Keratinocyte (primary cell): Measurements from ENCODE around the gene IGSF23. TPM values are rescaled to one million over a fixed set of nuclear protein-coding genes. Genes with fewer than 3 reads are reported as not detected.

Experiments
- DNase-seq: peaks from one replicate; pipeline ENCODE4 v3.0.0-alpha.2; 2011; ENCODE audit warnings: low read depth, missing footprints, low spot score
- FAIRE-seq: peaks from 2 replicates; lab custom pipeline; 2011; peaks lifted over from hg19 to GRCh38; lab: Jason Lieb, UNC
- H2AFZ ChIP-seq: 2 replicates; pipeline ENCODE4 v1.6.0; 2012; ENCODE audit warnings: low read length, control low read depth, inconsistent platforms; ENCODE audit not compliant: control insufficient read depth
- H3K27ac ChIP-seq: 2 replicates; pipeline ENCODE4 v1.5.1; 2011; ENCODE audit warnings: low read length; ENCODE audit not compliant: control insufficient read depth, insufficient read depth
- H3K27me3 ChIP-seq: 3 replicates; pipeline ENCODE4 v1.6.0; 2011; ENCODE audit warnings: low read length; ENCODE audit not compliant: control insufficient read depth, insufficient read depth; ENCODE audit errors: extremely low read depth
- H3K36me3 ChIP-seq, 2 experiments: 2 replicates in 1 of 2; 3 replicates in 1 of 2; pipeline ENCODE4 v1.5.1; 2011; ENCODE audit warnings: low read length in 2 of 2, mild to moderate bottlenecking in 1 of 2; ENCODE audit not compliant: control insufficient read depth in 2 of 2, insufficient read depth in 2 of 2; ENCODE audit errors: extremely low read depth in 1 of 2
- H3K4me1 ChIP-seq: 3 replicates; pipeline ENCODE4 v1.5.1; 2011; ENCODE audit warnings: low read length; ENCODE audit not compliant: control insufficient read depth, insufficient read depth; ENCODE audit errors: extremely low read depth
- H3K4me2 ChIP-seq: 3 replicates; pipeline ENCODE4 v1.6.0; 2011; ENCODE audit warnings: low read depth, low read length; ENCODE audit not compliant: control insufficient read depth, insufficient read depth; ENCODE audit errors: extremely low read depth
- H3K4me3 ChIP-seq, 3 experiments: fragments of 200-600 bp in 1 of 3; sonication (generic) in 1 of 3; 2 replicates in 2 of 3; 3 replicates in 1 of 3; pipeline ENCODE4 v1.5.1; 2011 to 2016; ENCODE audit warnings: low read length in 3 of 3, mild to moderate bottlenecking in 3 of 3, control low read depth in 2 of 3, inconsistent platforms in 1 of 3, low read depth in 1 of 3, mixed read lengths in 1 of 3, mixed run types in 1 of 3, moderate library complexity in 1 of 3; ENCODE audit not compliant: control insufficient read depth in 2 of 3, insufficient read depth in 2 of 3; ENCODE audit errors: extremely low read depth in 1 of 3
- H3K79me2 ChIP-seq: 2 replicates; pipeline ENCODE4 v1.6.0; 2012; ENCODE audit warnings: low read length; ENCODE audit not compliant: control insufficient read depth, insufficient read depth
- H3K9ac ChIP-seq: 3 replicates; pipeline ENCODE4 v1.6.0; 2011; ENCODE audit warnings: low read length; ENCODE audit not compliant: control insufficient read depth, insufficient read depth; ENCODE audit errors: extremely low read depth
- H3K9me1 ChIP-seq: 3 replicates; pipeline ENCODE4 v1.6.0; 2011; ENCODE audit warnings: low read length; ENCODE audit not compliant: control insufficient read depth, insufficient read depth; ENCODE audit errors: extremely low read depth
- H3K9me3 ChIP-seq: 2 replicates; pipeline ENCODE4 v1.5.1; 2012; ENCODE audit warnings: low read depth, low read length; ENCODE audit not compliant: control insufficient read depth
- H4K20me1 ChIP-seq: 3 replicates; pipeline ENCODE4 v1.6.0; 2011; ENCODE audit warnings: low read length; ENCODE audit not compliant: control insufficient read depth, insufficient read depth; ENCODE audit errors: extremely low read depth
- EZH2 ChIP-seq: IDR thresholded peaks from one replicate; pipeline ENCODE4 v1.6.1; 2012; ENCODE audit warnings: inconsistent platforms, mild to moderate bottlenecking, low read length, moderate library complexity
- dilution Hi-C: fragments of 300-500 bp; cut with MboI; formaldehyde crosslinking; loops from one replicate; pipeline ENCODE4 v1.7.0; 2020; ENCODE audit warnings: low sequenced_read_pairs; ENCODE audit not compliant: extremely low pct_ligation_motif_present
- polyA plus RNA-seq, 5 experiments: library from polyadenylated mRNA; depleted of rRNA in 3 of 5; stranded (reverse) in 3 of 5; stranded (forward) in 1 of 5; unstranded in 1 of 5; fragments of >200 nt; gene quantifications; 1 replicate in 1 of 5; 2 replicates in 3 of 5; 3 replicates in 1 of 5; pipeline versions ENCODE4 v1.2.1 to v1.2.3, GENCODE V29; 2011 to 2012; ENCODE audit warnings: missing spikeins in 2 of 5, low read depth in 1 of 5, low replicate concordance in 1 of 5
- TF ChIP-seq, protein P1 (sequence below), 3 experiments: IDR thresholded peaks in 1 of 3; conservative IDR thresholded peaks in 1 of 3; optimal IDR thresholded peaks in 1 of 3; 2 replicates in 2 of 3; 3 replicates in 1 of 3; pipeline versions ENCODE3 to v1.5.1; 2011; ENCODE audit warnings: low read length in 3 of 3, mild to moderate bottlenecking in 3 of 3, moderate library complexity in 2 of 3, control low read depth in 1 of 3, inconsistent platforms in 1 of 3; ENCODE audit not compliant: insufficient read depth in 2 of 3; ENCODE audit errors: extremely low read depth in 1 of 3

IGSF23 gene
- polyA plus RNA-seq, 1 donor (not counting 4 experiments of a cell fraction or from before 2014, with no cell fraction given), result 0.07 TPM

DNA sequence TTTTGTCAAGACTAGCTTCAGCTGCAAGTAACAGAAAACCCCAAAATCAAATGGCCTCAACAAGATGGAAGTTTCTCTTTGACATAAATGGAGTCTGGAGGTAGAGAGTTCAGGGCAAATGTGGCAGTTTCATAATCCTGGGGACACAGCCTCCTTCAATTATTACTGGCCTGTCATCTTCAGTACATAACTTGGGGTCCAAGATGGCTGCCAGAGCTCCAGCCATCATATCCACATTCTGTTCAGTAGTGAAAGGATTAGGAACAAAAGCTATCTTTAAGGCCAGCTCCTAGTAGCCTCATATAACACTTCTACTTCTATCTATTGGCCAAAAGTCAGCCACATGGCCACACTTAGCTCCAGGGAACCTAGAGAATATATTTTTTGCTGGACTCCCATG lies 15.0 kb upstream of the IGSF23 start:
- no peak for TF ChIP-seq EZH2
- TF ChIP-seq, protein P1, sequence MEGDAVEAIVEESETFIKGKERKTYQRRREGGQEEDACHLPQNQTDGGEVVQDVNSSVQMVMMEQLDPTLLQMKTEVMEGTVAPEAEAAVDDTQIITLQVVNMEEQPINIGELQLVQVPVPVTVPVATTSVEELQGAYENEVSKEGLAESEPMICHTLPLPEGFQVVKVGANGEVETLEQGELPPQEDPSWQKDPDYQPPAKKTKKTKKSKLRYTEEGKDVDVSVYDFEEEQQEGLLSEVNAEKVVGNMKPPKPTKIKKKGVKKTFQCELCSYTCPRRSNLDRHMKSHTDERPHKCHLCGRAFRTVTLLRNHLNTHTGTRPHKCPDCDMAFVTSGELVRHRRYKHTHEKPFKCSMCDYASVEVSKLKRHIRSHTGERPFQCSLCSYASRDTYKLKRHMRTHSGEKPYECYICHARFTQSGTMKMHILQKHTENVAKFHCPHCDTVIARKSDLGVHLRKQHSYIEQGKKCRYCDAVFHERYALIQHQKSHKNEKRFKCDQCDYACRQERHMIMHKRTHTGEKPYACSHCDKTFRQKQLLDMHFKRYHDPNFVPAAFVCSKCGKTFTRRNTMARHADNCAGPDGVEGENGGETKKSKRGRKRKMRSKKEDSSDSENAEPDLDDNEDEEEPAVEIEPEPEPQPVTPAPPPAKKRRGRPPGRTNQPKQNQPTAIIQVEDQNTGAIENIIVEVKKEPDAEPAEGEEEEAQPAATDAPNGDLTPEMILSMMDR (optimal IDR thresholded peaks at IDR 0.05 in 1 of 3, IDR thresholded peaks at IDR 0.05 in 1 of 3, conservative IDR thresholded peaks at IDR 0.05 in 1 of 3; ENCODE audit: extremely low read depth in 1 of 3, insufficient read depth in 2 of 3, low read length in 3 of 3), result no peak
- H3K27me3 ChIP-seq, result peaks cover 4% of the 10 kb centered on the region
- dilution Hi-C loops, result no loop called here

DNA sequence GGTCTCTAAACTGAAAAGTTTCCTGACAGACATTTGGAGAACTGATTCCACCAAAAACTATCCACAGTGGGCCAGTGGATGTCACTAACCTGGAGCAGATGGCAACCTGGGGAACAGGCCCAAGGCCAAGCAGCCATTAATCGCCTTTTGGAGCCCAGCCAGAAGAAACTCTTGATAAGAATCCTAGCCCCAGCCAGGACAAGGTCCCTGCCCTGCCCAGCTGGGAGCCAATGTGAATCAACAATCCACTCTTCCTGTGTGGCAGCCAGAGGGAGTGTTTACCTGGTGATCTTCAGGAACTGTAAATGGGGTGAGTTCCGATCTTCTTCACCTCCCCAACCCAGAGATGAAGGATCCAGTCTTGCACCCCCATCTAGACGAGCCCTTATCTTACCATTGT lies 14.5 kb upstream of the IGSF23 start:
- Histone ChIP-seq H3K9ac (no peak overlapping the region), H3K9me3 (no peaks in the 10 kb centered on the region), H3K9me1 (no peaks in the 10 kb centered on the region), H3K27ac (no peak overlapping the region), H3K4me3 (no peak overlapping the region), H3K79me2 (no peaks in the 10 kb centered on the region), H3K4me2 (no peak overlapping the region), H3K4me1 (peaks cover 9% of the 10 kb centered on the region), H2AFZ (no peak overlapping the region), H3K36me3 (no peaks in the 10 kb centered on the region), H4K20me1 (no peaks in the 10 kb centered on the region), H3K27me3 (peaks cover 4% of the 10 kb centered on the region)
- FAIRE-seq (no peak), DNase-seq (no peak)
- TF ChIP-seq EZH2, result no peak
- TF ChIP-seq, protein P1 (optimal IDR thresholded peaks at IDR 0.05 in 1 of 3, IDR thresholded peaks at IDR 0.05 in 1 of 3, conservative IDR thresholded peaks at IDR 0.05 in 1 of 3; ENCODE audit: extremely low read depth in 1 of 3, insufficient read depth in 2 of 3, low read length in 3 of 3), result no peak
- dilution Hi-C loops, result no loop called here

More for the DNA sequence above, 15.0 kb upstream of the IGSF23 start:
- Histone ChIP-seq H3K27ac (no peak overlapping the region), H3K4me1 (peaks cover 7% of the 10 kb centered on the region), H4K20me1 (no peaks in the 10 kb centered on the region), H3K79me2 (no peaks in the 10 kb centered on the region), H3K4me2 (no peak overlapping the region), H2AFZ (no peak overlapping the region), H3K9me3 (no peaks in the 10 kb centered on the region), H3K9me1 (no peaks in the 10 kb centered on the region), H3K9ac (no peak overlapping the region), H3K36me3 (no peaks in the 10 kb centered on the region), H3K4me3 (no peak overlapping the region)
- FAIRE-seq (no peak), DNase-seq (no peak)
